H1 (cell line): ENCODE results near the gene SLX4. TPM values are rescaled to one million over a fixed set of nuclear protein-coding genes. Genes with fewer than 3 reads are reported as not detected.

Source experiments
- CTCF ChIA-PET: fragments of 300-600 bp; sonication (Branson Sonifier 250); formaldehyde crosslinking; loops from one replicate; lab custom pipeline; 2021; ENCODE audit not compliant: partially characterized antibody; lab: Charles Lee
- POLR2A ChIA-PET: fragments of 300-600 bp; sonication (Branson Sonifier 250); formaldehyde crosslinking; loops from one replicate; lab custom pipeline; 2021; ENCODE audit warnings: inconsistent platforms; ENCODE audit not compliant: partially characterized antibody; lab: Charles Lee
- DNase-seq, 2 experiments: peaks; one replicate each; pipeline versions ENCODE4 v3.0.0 to v3.0.0-alpha.2; 2010 to 2022; ENCODE audit warnings: low spot score in 2 of 2, low read depth in 1 of 2, mixed read lengths in 1 of 2
- FAIRE-seq: peaks from 2 replicates; lab custom pipeline; 2011; peaks lifted over from hg19 to GRCh38; lab: Jason Lieb, UNC
- H2AFZ ChIP-seq: 2 replicates; pipeline ENCODE4 v1.8.1; 2012; ENCODE audit warnings: low read length, inconsistent platforms
- H2AK5ac ChIP-seq: 2 replicates; pipeline ENCODE4 v1.6.1; 2013; ENCODE audit warnings: low read depth, low read length
- H2BK120ac ChIP-seq: replicated peaks from 2 replicates; pipeline ENCODE3; 2013; ENCODE audit warnings: low read depth, low read length, inconsistent platforms
- H2BK12ac ChIP-seq: 2 replicates; pipeline ENCODE4 v1.6.1; 2013; ENCODE audit warnings: low read depth, low read length
- H2BK15ac ChIP-seq: 2 replicates; pipeline ENCODE4 v1.6.1; 2013; ENCODE audit warnings: low read length
- H2BK20ac ChIP-seq: 2 replicates; pipeline ENCODE4 v1.6.1; 2013; ENCODE audit warnings: low read length
- H2BK5ac ChIP-seq: 2 replicates; pipeline ENCODE4 v1.6.1; 2013; ENCODE audit warnings: low read depth, low read length
- H3K14ac ChIP-seq: 2 replicates; pipeline ENCODE4 v1.6.1; 2013; ENCODE audit warnings: inconsistent platforms; ENCODE audit not compliant: insufficient read length
- H3K18ac ChIP-seq: 2 replicates; pipeline ENCODE4 v1.6.1; 2013; ENCODE audit warnings: low read length; ENCODE audit errors: extremely low read depth
- H3K23ac ChIP-seq: 2 replicates; pipeline ENCODE4 v1.6.1; 2013; ENCODE audit warnings: inconsistent platforms; ENCODE audit not compliant: insufficient read length
- H3K23me2 ChIP-seq: 2 replicates; pipeline ENCODE4 v1.6.1; 2013; ENCODE audit warnings: low read depth, low read length
- H3K27ac ChIP-seq: 2 replicates; pipeline ENCODE4 v1.6.1; 2011; ENCODE audit warnings: low read depth, low read length, inconsistent platforms
- H3K27me3 ChIP-seq, 4 experiments: replicated peaks in 1 of 4; 1 replicate in 1 of 4; 2 replicates in 3 of 4; pipeline versions ENCODE4 v1.6.1 to v1.8.1; 2011 to 2013; ENCODE audit warnings: low read length in 3 of 4, mild to moderate bottlenecking in 3 of 4, inconsistent platforms in 2 of 4, mixed read lengths in 2 of 4, moderate library complexity in 1 of 4; ENCODE audit not compliant: control insufficient read depth in 3 of 4, insufficient read depth in 3 of 4; ENCODE audit errors: extremely low read depth in 1 of 4
- H3K36me3 ChIP-seq, 4 experiments: 2 replicates each; pipeline versions ENCODE4 v1.6.1 to v1.8.1; 2011 to 2013; ENCODE audit warnings: mild to moderate bottlenecking in 4 of 4, low read length in 3 of 4, moderate library complexity in 2 of 4, control low read depth in 1 of 4, inconsistent platforms in 1 of 4; ENCODE audit not compliant: insufficient read depth in 4 of 4, control insufficient read depth in 2 of 4
- H3K4ac ChIP-seq: replicated peaks from 2 replicates; pipeline ENCODE3; 2013; ENCODE audit warnings: low read length, low read depth, mixed read lengths, inconsistent platforms; ENCODE audit not compliant: insufficient read length
- H3K4me1 ChIP-seq, 4 experiments: replicated peaks in 1 of 4; 1 replicate in 1 of 4; 2 replicates in 3 of 4; pipeline versions ENCODE4 v1.6.1 to v1.8.1; 2011 to 2013; ENCODE audit warnings: low read length in 3 of 4, inconsistent platforms in 2 of 4, mixed read lengths in 1 of 4; ENCODE audit not compliant: insufficient read depth in 4 of 4, control insufficient read depth in 3 of 4
- H3K4me2 ChIP-seq, 2 experiments: 2 replicates each; pipeline versions ENCODE4 v1.6.1 to v1.8.1; 2011 to 2013; ENCODE audit warnings: low read depth in 2 of 2, low read length in 2 of 2, control low read depth in 1 of 2, inconsistent platforms in 1 of 2, mild to moderate bottlenecking in 1 of 2; ENCODE audit not compliant: insufficient read depth in 1 of 2
- H3K4me3 ChIP-seq, 4 experiments: fragments of 200-600, 300-600 bp in 1 of 4; sonication (generic), shearing (Covaris generic), sonication (Bioruptor Twin) in 1 of 4; 2 replicates each; pipeline versions ENCODE4 v1.5.1 to v1.8.1; 2011 to 2016; ENCODE audit warnings: low read length in 4 of 4, low read depth in 3 of 4, control low read depth in 2 of 4, inconsistent platforms in 2 of 4, mild to moderate bottlenecking in 2 of 4, mixed read lengths in 1 of 4, moderate library complexity in 1 of 4; ENCODE audit not compliant: insufficient read depth in 2 of 4; ENCODE audit errors: extremely low read depth in 1 of 4
- H3K56ac ChIP-seq: replicated peaks from 2 replicates; pipeline ENCODE3; 2013; ENCODE audit warnings: low read depth, mild to moderate bottlenecking, mixed read lengths, low read length, inconsistent platforms; ENCODE audit not compliant: insufficient read length
- H3K79me1 ChIP-seq: 2 replicates; pipeline ENCODE4 v1.6.1; 2013; ENCODE audit warnings: low read depth, low read length, control low read depth
- H3K79me2 ChIP-seq, 2 experiments: 2 replicates each; pipeline versions ENCODE4 v1.6.1 to v1.8.1; 2012 to 2013; ENCODE audit warnings: low read length in 2 of 2, mild to moderate bottlenecking in 2 of 2, inconsistent platforms in 1 of 2; ENCODE audit not compliant: insufficient read depth in 2 of 2, control insufficient read depth in 1 of 2
- H3K9ac ChIP-seq, 4 experiments: replicated peaks in 1 of 4; 1 replicate in 1 of 4; 2 replicates in 3 of 4; pipeline versions ENCODE4 v1.6.1 to v1.8.1; 2011 to 2013; ENCODE audit warnings: low read depth in 3 of 4, low read length in 3 of 4, control low read depth in 2 of 4, mild to moderate bottlenecking in 2 of 4, moderate library complexity in 2 of 4, inconsistent platforms in 1 of 4; ENCODE audit errors: extremely low read depth in 1 of 4
- H3K9me3 ChIP-seq, 2 experiments: 2 replicates each; pipeline versions ENCODE4 v1.6.1 to v1.8.1; 2012 to 2013; ENCODE audit warnings: mild to moderate bottlenecking in 2 of 2, moderate library complexity in 2 of 2, control low read depth in 1 of 2, inconsistent platforms in 1 of 2, low read depth in 1 of 2, low read length in 1 of 2, mixed read lengths in 1 of 2; ENCODE audit not compliant: insufficient read depth in 2 of 2
- H4K20me1 ChIP-seq, 2 experiments: replicated peaks in 1 of 2; 2 replicates each; pipeline versions ENCODE3 to v1.8.1; 2011 to 2013; ENCODE audit warnings: inconsistent platforms in 2 of 2, low read length in 2 of 2, mild to moderate bottlenecking in 1 of 2; ENCODE audit not compliant: insufficient read depth in 2 of 2, control insufficient read depth in 1 of 2
- H4K5ac ChIP-seq: 2 replicates; pipeline ENCODE4 v1.6.1; 2013; ENCODE audit warnings: low read length, low read depth, mixed read lengths, inconsistent platforms; ENCODE audit not compliant: insufficient read length
- H4K8ac ChIP-seq: 2 replicates; pipeline ENCODE4 v1.8.0; 2013; ENCODE audit warnings: mild to moderate bottlenecking, moderate library complexity, low read length, inconsistent platforms; ENCODE audit not compliant: insufficient read depth; ENCODE audit errors: extremely low read depth
- H4K91ac ChIP-seq: replicated peaks from 2 replicates; pipeline ENCODE3; 2013; ENCODE audit warnings: low read length, mixed read lengths, inconsistent platforms; ENCODE audit not compliant: insufficient read length
- CBX8 ChIP-seq: fragments of 300-800, 300-1000 bp; sonication (generic); IDR thresholded peaks from 2 replicates; pipeline ENCODE4 v1.7.1; 2016; ENCODE audit warnings: low read depth, low read length, borderline replicate concordance
- FOSL1 ChIP-seq: IDR thresholded peaks from 2 replicates; pipeline ENCODE4 v1.6.1; 2011; ENCODE audit warnings: mild to moderate bottlenecking, low read depth, low read length, moderate library complexity; ENCODE audit not compliant: insufficient read depth
- NANOG ChIP-seq: IDR thresholded peaks from 2 replicates; pipeline ENCODE4 v1.6.1; 2011; ENCODE audit warnings: low read length, low read depth, mild to moderate bottlenecking, inconsistent platforms; ENCODE audit not compliant: insufficient read depth, poor library complexity, severe bottlenecking
- POLR2A ChIP-seq, 2 experiments: IDR thresholded peaks; 1 replicate in 1 of 2; 2 replicates in 1 of 2; pipeline ENCODE4 v1.6.1; 2011; ENCODE audit warnings: low read depth in 2 of 2, low read length in 2 of 2, mild to moderate bottlenecking in 2 of 2; ENCODE audit errors: control extremely low read depth in 1 of 2
- SIN3A ChIP-seq, 2 experiments: IDR thresholded peaks in 1 of 2; conservative IDR thresholded peaks in 1 of 2; 2 replicates each; pipeline ENCODE4 v1.6.1; 2011 to 2012; ENCODE audit warnings: low read length in 2 of 2, improper control_type of control experiment in 1 of 2, low read depth in 1 of 2, mild to moderate bottlenecking in 1 of 2
- WGBS, 2 experiments: shearing (Covaris generic) in 1 of 2; methylation state at CpG; one replicate each; pipeline versions ENCODE4 v1.1.6 to v1.1.7; 2013 to 2015; ENCODE audit warnings: low lambda C conversion rate in 2 of 2, mixed read lengths in 2 of 2, inconsistent platforms in 1 of 2, low coverage in 1 of 2, missing lambda C conversion rate in 1 of 2; ENCODE audit not compliant: insufficient replicate concordance in 2 of 2, insufficient coverage in 1 of 2, insufficient read length in 1 of 2; ENCODE audit errors: extremely low coverage in 1 of 2, missing lambda C conversion rate in 1 of 2; 5-methylcytosine and 5-hydroxymethylcytosine counted together
- polyA plus RNA-seq, 7 experiments: library from polyadenylated mRNA; depleted of rRNA in 3 of 7; stranded (reverse) in 5 of 7; unstranded in 2 of 7; fragments of >200 nt in 5 of 7; fragments of 200-250 nt in 2 of 7; gene quantifications; 1 replicate in 5 of 7; 2 replicates in 1 of 7; 4 replicates in 1 of 7; pipeline versions ENCODE4 v1.2.1 to v1.2.3, GENCODE V29; 2011 to 2013; ENCODE audit warnings: missing spikeins in 2 of 7, mixed read lengths in 2 of 7
- total RNA-seq: library from RNA; stranded (reverse); fragmentation: NEBNext Ultra II Directional; extraction: Animal tissue kit (Norgen Biotek cat#: 25700); gene quantifications from 2 replicates; pipeline ENCODE4 v1.2.1, GENCODE V29; 2021

The SLX4 gene
- total and polyA plus RNA-seq, 2 of the 8 experiments (the other 6 are each of a cell fraction or from before 2014, with no cell fraction given) = 4.4 to 11.4 TPM

- H4K8ac ChIP-seq = no peak overlapping the region
- no peaks in the 10 kb centered on the region for H3K27me3 ChIP-seq
- no peak overlapping the region for H3K14ac ChIP-seq
- H2AFZ ChIP-seq = no peak overlapping the region
- H3K23ac ChIP-seq = no peak overlapping the region
- 86% methylated on average over 5 of the region's 5 CpGs; no CpG with 5 or more reads in 1 of the 2 experiments for WGBS, 2 experiments
- no peak overlapping the region for H2BK12ac ChIP-seq
- peaks cover 0 to 2% of the 10 kb centered on the region in 2 experiments; a peak in 1 of 4 replicates for H3K79me2 ChIP-seq
- no peaks in the 10 kb centered on the region for H3K23me2 ChIP-seq
- H3K9me3 ChIP-seq = no peaks in the 10 kb centered on the region
- no peak overlapping the region for H3K4me2 ChIP-seq
- no peak overlapping the region for H3K9ac ChIP-seq
- H2BK20ac ChIP-seq = no peak overlapping the region
- no peak overlapping the region for H3K56ac ChIP-seq
- no peaks in the 10 kb centered on the region for H3K36me3 ChIP-seq
- DNase-seq (no peak), FAIRE-seq (no peak)
- no peak overlapping the region for H2AK5ac ChIP-seq
- H3K4ac ChIP-seq = no peak overlapping the region
- H2BK15ac ChIP-seq = no peak overlapping the region
- H3K27ac ChIP-seq = no peak overlapping the region
- TF ChIP-seq NANOG = no peak
- TF ChIP-seq SIN3A (conservative IDR thresholded peaks at IDR 0.05 in 1 of 2, IDR thresholded peaks at IDR 0.05 in 1 of 2; ENCODE audit: low read depth in 1 of 2, low read length in 2 of 2) = no peak
- no peak for TF ChIP-seq CBX8
- no peak for TF ChIP-seq POLR2A (IDR thresholded peaks at IDR 0.05; ENCODE audit: control extremely low read depth in 1 of 2, low read depth in 2 of 2, low read length in 2 of 2)
- TF ChIP-seq FOSL1 = no peak
- no peak overlapping the region for H2BK5ac ChIP-seq
- ChIA-PET CTCF (interaction anchor here (1.0 to 1.2 kb wide), 2 partner anchors 9 to 19 kb away, joined by 3 read pairs; no protein-coding TSS in a partner anchor), POLR2A (no interaction called here)
- H3K79me1 ChIP-seq = no peaks in the 10 kb centered on the region; the same call in 1 of the 2 replicates
- H3K4me1 ChIP-seq = peaks cover 0 to 3% (median 0%) of the 10 kb centered on the region in 4 experiments; a peak in 2 of 7 replicates
- H3K4me3 ChIP-seq = no peak overlapping the region
- peaks cover 0 to 2% of the 10 kb centered on the region in 2 experiments for H4K20me1 ChIP-seq
- H4K91ac ChIP-seq = no peak overlapping the region
- no peak overlapping the region for H3K18ac ChIP-seq
- no peak overlapping the region for H2BK120ac ChIP-seq
- H4K5ac ChIP-seq = no peak overlapping the region
Observed at GRCh38 chr16:3625331-3625730, 13.9 kb upstream of the SLX4 start.
